ENCODE results near the gene ZNF423. TPM values are rescaled to one million over a fixed set of nuclear protein-coding genes. Genes with fewer than 3 reads are reported as not detected.

Gene ZNF423
- 10 to 100 TPM in 1 of 4 donors, 1 to 10 TPM in 3; 1.4 to 20.6 (median 4.7) TPM for total RNA-seq

GRCh38 chr16:49855822-49856671 lies at the start of gene ZNF423:
ZNF423 (minus strand) TSS chr16:49856112; CDS start chr16:49855774, 338 bp downstream.
- Histone ChIP-seq H3K27ac (peak within 1 kb of the TSS; percentile 72 to 93 (median 84)), H3K4me1 (peaks cover 0 to 59% (median 7%) of the 10 kb centered on the region in 4 donors), H3K27me3 (no peaks in the 10 kb centered on the region), H3K4me3 (peak within 1 kb of the TSS; percentile 60 to 93 (median 78)), H3K36me3 (no peaks in the 10 kb centered on the region), H3K9me3 (no peaks in the 10 kb centered on the region)
- TF ChIP-seq, protein P1, sequence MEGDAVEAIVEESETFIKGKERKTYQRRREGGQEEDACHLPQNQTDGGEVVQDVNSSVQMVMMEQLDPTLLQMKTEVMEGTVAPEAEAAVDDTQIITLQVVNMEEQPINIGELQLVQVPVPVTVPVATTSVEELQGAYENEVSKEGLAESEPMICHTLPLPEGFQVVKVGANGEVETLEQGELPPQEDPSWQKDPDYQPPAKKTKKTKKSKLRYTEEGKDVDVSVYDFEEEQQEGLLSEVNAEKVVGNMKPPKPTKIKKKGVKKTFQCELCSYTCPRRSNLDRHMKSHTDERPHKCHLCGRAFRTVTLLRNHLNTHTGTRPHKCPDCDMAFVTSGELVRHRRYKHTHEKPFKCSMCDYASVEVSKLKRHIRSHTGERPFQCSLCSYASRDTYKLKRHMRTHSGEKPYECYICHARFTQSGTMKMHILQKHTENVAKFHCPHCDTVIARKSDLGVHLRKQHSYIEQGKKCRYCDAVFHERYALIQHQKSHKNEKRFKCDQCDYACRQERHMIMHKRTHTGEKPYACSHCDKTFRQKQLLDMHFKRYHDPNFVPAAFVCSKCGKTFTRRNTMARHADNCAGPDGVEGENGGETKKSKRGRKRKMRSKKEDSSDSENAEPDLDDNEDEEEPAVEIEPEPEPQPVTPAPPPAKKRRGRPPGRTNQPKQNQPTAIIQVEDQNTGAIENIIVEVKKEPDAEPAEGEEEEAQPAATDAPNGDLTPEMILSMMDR (IDR thresholded peaks at IDR 0.05), result no peak
- TF ChIP-seq POLR2A (IDR thresholded peaks at IDR 0.05), result no peak
- DNase-seq, result no peak

DNA sequence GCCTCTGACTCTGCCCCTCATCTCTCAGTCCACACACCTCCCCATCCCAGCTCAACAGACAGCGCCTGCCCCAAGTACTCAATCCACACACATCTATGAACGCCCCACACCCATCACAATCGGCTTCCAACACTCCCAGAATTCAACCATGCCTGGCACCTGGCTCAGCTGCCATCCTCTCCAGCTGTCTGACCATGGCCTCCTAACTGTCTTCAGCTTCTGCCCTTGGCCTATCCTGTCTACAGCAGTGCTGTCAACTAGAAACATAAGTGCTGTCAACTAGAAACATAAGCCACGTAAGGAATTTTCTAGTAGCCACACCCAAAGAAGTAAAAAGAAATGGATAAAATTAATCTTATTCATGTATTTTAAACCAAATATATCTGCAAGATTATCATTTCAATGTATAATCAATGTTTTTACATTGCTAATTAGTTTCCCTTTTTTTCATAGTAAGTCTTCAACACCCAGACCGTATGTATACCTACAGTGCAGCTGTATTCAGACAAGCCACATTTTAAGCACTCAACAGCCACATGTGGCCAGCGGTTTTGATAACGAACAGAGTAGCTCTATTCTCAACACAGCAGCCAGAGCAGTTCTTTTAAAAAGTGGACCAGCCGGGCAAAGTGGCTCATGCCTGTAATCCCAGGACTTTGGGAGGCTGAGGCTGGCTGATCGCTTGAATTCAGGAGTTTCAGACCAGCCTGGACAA lies 48.6 kb upstream of the ZNF423 start:
- Histone ChIP-seq H3K4me3 (no peak overlapping the region), H3K27ac (no peak overlapping the region), H3K4me1 (peaks cover 0 to 16% (median 2%) of the 10 kb centered on the region in 4 donors), H3K36me3 (no peaks in the 10 kb centered on the region), H3K9me3 (no peaks in the 10 kb centered on the region), H3K27me3 (no peaks in the 10 kb centered on the region)
- DNase-seq, result no peak
- TF ChIP-seq, protein P1 (IDR thresholded peaks at IDR 0.05), result no peak
- no peak for TF ChIP-seq POLR2A (IDR thresholded peaks at IDR 0.05)

GRCh38 chr16:49902908-49903307 lies 47.0 kb upstream of the ZNF423 start:
- H3K27ac ChIP-seq, result no peak overlapping the region
- no peaks in the 10 kb centered on the region for H3K9me3 ChIP-seq
- TF ChIP-seq, protein P1 (IDR thresholded peaks at IDR 0.05), result no peak
- no peak for TF ChIP-seq POLR2A (IDR thresholded peaks at IDR 0.05)
- no peak for DNase-seq
- no peaks in the 10 kb centered on the region for H3K27me3 ChIP-seq
- H3K4me1 ChIP-seq, result peaks cover 0 to 16% (median 2%) of the 10 kb centered on the region in 4 donors
- H3K4me3 ChIP-seq, result no peak overlapping the region
- no peaks in the 10 kb centered on the region for H3K36me3 ChIP-seq

DNA sequence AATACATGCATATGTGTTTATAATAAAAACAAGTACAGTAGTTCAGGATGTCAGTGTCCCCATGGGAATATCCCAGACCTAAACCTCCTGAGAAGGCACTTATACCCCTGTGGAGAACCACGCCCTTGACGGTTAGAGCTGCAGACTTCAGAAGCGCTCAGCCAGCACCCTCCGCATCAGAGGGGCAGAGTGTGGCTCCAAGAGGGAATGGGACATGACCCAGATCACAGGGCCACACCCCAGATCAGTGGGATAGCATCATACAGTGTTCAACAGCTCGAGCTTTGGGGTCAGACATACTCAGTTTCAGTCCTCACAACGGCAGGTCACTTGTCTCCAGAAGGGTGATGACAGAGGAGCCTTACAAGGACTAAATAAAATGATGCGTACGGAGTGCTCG lies 45.8 kb upstream of the ZNF423 start:
- Histone ChIP-seq H3K36me3 (no peaks in the 10 kb centered on the region), H3K4me3 (no peak overlapping the region), H3K9me3 (no peaks in the 10 kb centered on the region), H3K27me3 (no peaks in the 10 kb centered on the region), H3K27ac (no peak overlapping the region), H3K4me1 (peaks cover 0 to 16% (median 2%) of the 10 kb centered on the region in 4 donors)
- TF ChIP-seq, protein P1 (IDR thresholded peaks at IDR 0.05), result no peak
- no peak for TF ChIP-seq POLR2A (IDR thresholded peaks at IDR 0.05)
- DNase-seq, result no peak

DNA sequence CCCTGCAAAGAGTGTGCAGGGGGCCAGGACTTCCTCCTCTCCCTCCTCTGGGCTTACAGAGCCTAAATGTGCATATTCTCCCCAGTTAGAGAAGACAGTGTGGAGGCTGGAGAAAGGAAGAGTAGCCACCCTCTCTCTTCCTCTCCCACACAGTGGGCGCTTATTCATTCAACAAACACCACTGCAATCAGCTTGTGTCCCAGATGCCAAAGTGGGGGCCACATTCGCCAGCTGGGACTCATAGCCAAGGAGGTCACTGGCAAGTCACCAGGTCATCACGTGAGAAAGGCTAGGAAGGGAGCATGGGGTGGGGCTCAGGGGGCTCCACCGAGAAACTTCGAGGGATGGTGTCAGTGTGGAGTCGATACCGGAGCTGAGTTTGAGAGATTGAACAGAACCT lies 45.0 kb upstream of the ZNF423 start:
- Histone ChIP-seq H3K4me1 (peaks cover 0 to 16% (median 2%) of the 10 kb centered on the region in 4 donors), H3K4me3 (no peak overlapping the region), H3K9me3 (no peaks in the 10 kb centered on the region), H3K27ac (peak overlapping the region in 2 of 4 donors; percentile 31 to 40), H3K27me3 (no peaks in the 10 kb centered on the region), H3K36me3 (no peaks in the 10 kb centered on the region)
- no peak for DNase-seq
- TF ChIP-seq POLR2A (IDR thresholded peaks at IDR 0.05), result no peak
- TF ChIP-seq, protein P1 (IDR thresholded peaks at IDR 0.05), result no peak

All from Peyer's patch (tissue), 4 donors.